ENCODE measurements around the gene SLC7A7.
A peak's percentile ranks its signal among the peaks of the same experiment; 100 is the strongest.

The SLC7A7 gene

DNA sequence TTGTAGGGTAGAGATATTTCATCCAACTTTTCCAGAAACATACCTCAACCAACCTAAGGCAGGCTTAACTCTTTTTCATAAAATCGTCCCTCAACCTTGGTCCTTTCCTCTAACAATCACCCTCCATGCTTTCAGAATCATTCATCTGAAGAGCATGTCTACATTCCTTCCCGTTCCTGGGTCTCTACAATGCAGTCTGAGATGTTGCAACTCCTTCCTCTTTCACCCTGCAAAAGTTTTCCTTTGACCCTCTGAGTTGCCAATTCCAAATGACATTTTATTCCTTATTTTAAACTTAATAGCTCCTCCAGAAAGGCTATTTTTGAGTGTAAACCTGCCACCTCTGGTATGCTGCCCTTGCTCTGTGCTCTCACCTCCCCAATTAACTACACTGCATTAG, 16.7 kb downstream of the SLC7A7 start:
- H4K8ac ChIP-seq (ENCODE audit: low read depth, low read length) = no peak overlapping the region
- H3K4ac ChIP-seq (ENCODE audit: low read depth, low read length) = no peak overlapping the region
- no peak overlapping the region for H2BK120ac ChIP-seq (ENCODE audit: insufficient read depth, low read length, poor library complexity)
- no peak overlapping the region for H2AFZ ChIP-seq (ENCODE audit: insufficient read depth, low read length, poor library complexity)
- no peak overlapping the region for H2BK12ac ChIP-seq (ENCODE audit: low read length)
- WGBS (ENCODE audit: extremely low coverage, insufficient coverage, insufficient read length) = no CpG with 5 or more reads among the region's 2 CpGs
- H3K79me1 ChIP-seq (ENCODE audit: low read length) = peaks cover 2% of the 10 kb centered on the region
- no peak overlapping the region for H2BK5ac ChIP-seq (ENCODE audit: low read depth, low read length, poor library complexity)
- H3K18ac ChIP-seq (ENCODE audit: low read length) = no peak overlapping the region
- H3K14ac ChIP-seq (ENCODE audit: low read length) = no peak overlapping the region
- no peaks in the 10 kb centered on the region for H3K36me3 ChIP-seq (ENCODE audit: control insufficient read depth in 1 of 2, insufficient read depth in 2 of 2, low read length in 2 of 2)
- no peak overlapping the region for H3K23ac ChIP-seq (ENCODE audit: low read length)
- H2AK5ac ChIP-seq (ENCODE audit: low read length) = no peak overlapping the region
- peaks cover 2% of the 10 kb centered on the region for H3K9me3 ChIP-seq (ENCODE audit: insufficient read depth, low read depth, low read length)
- H4K12ac ChIP-seq (ENCODE audit: low read depth, low read length) = no peak overlapping the region
- H3K4me2 ChIP-seq (ENCODE audit: low read length) = no peak overlapping the region
- H4K91ac ChIP-seq (ENCODE audit: low read depth, low read length) = no peak overlapping the region
- DNase-seq = peak in 1 of 2 donors; percentile 58
- no peak overlapping the region for H3K4me3 ChIP-seq (ENCODE audit: low read depth, low read length)
- H3K27me3 ChIP-seq (ENCODE audit: insufficient read depth, low read length) = no peaks in the 10 kb centered on the region
- peaks cover 5 to 12% of the 10 kb centered on the region in 2 experiments for H3K4me1 ChIP-seq (ENCODE audit: control insufficient read depth in 1 of 2, insufficient read depth in 2 of 2, low read length in 2 of 2)
- no peaks in the 10 kb centered on the region for H3K79me2 ChIP-seq (ENCODE audit: control insufficient read depth, insufficient read depth, low read length, poor library complexity)
- no peak overlapping the region for H3K9ac ChIP-seq (ENCODE audit: low read length)
- no peak overlapping the region for H3K27ac ChIP-seq (ENCODE audit: low read depth, low read length)

DNA sequence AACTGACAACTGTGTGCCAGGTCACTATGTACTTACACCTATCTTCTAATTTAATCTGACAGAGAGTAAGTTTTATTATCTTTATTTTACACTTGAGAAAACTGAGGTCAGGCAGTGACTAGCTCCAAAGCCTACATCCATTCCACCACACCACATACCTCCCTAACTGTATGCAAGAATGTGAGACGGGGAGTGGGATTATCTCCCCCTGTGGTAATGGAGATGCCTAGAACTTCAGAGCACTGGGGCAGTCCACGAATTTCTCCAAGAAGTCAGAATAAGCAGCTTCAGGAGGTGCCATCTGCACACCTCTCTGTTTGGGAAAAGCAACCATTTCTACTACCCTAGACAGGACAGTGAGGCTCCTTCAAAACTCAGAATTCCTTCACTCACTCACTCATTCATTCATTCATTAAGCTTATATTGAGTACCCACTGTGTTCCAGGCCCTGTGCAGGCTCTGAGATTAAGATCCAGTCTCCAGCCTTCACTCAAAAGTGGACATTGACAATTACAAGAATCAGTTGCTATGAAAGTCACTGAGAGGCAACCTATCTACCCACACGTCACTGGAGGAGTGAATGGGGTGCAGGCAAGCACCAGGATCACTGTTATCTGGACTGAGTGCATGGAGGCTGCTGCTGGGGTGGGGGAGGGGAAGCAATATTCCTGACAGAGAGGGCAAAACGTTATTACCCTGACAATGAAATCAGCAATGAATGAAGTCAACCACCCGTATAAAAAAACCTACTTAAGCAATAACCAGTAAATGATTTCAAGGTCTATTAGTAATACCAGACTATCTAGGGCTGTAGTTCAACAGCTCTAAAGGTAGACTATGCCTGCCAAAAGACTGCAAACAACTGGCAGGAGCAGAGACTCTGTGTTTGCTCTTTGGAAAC, 18.0 kb downstream of the SLC7A7 start:
- Histone ChIP-seq H3K36me3 (ENCODE audit: control insufficient read depth in 1 of 2, insufficient read depth in 2 of 2, low read length in 2 of 2) (no peaks in the 10 kb centered on the region), H3K79me2 (ENCODE audit: control insufficient read depth, insufficient read depth, low read length, poor library complexity) (no peaks in the 10 kb centered on the region), H3K14ac (ENCODE audit: low read length) (no peak overlapping the region), H3K4me1 (ENCODE audit: control insufficient read depth in 1 of 2, insufficient read depth in 2 of 2, low read length in 2 of 2) (peaks cover 5 to 11% of the 10 kb centered on the region in 2 experiments), H4K12ac (ENCODE audit: low read depth, low read length) (no peak overlapping the region), H3K27me3 (ENCODE audit: insufficient read depth, low read length) (no peaks in the 10 kb centered on the region), H2AFZ (ENCODE audit: insufficient read depth, low read length, poor library complexity) (no peak overlapping the region), H3K23ac (ENCODE audit: low read length) (no peak overlapping the region), H2AK5ac (ENCODE audit: low read length) (no peak overlapping the region), H3K4ac (ENCODE audit: low read depth, low read length) (no peak overlapping the region), H3K4me3 (ENCODE audit: low read depth, low read length) (no peak overlapping the region), H3K79me1 (ENCODE audit: low read length) (peaks cover 4% of the 10 kb centered on the region), H4K91ac (ENCODE audit: low read depth, low read length) (no peak overlapping the region), H2BK120ac (ENCODE audit: insufficient read depth, low read length, poor library complexity) (no peak overlapping the region), H3K27ac (ENCODE audit: low read depth, low read length) (no peak overlapping the region), H2BK5ac (ENCODE audit: low read depth, low read length, poor library complexity) (no peak overlapping the region), H3K9me3 (ENCODE audit: insufficient read depth, low read depth, low read length) (peaks cover 2% of the 10 kb centered on the region), H3K9ac (ENCODE audit: low read length) (no peak overlapping the region), H3K18ac (ENCODE audit: low read length) (no peak overlapping the region), H3K4me2 (ENCODE audit: low read length) (no peak overlapping the region), H2BK12ac (ENCODE audit: low read length) (no peak overlapping the region), H4K8ac (ENCODE audit: low read depth, low read length) (no peak overlapping the region)
- no peak for DNase-seq
- no CpG with 5 or more reads among the region's 5 CpGs for WGBS (ENCODE audit: extremely low coverage, insufficient coverage, insufficient read length)

DNA sequence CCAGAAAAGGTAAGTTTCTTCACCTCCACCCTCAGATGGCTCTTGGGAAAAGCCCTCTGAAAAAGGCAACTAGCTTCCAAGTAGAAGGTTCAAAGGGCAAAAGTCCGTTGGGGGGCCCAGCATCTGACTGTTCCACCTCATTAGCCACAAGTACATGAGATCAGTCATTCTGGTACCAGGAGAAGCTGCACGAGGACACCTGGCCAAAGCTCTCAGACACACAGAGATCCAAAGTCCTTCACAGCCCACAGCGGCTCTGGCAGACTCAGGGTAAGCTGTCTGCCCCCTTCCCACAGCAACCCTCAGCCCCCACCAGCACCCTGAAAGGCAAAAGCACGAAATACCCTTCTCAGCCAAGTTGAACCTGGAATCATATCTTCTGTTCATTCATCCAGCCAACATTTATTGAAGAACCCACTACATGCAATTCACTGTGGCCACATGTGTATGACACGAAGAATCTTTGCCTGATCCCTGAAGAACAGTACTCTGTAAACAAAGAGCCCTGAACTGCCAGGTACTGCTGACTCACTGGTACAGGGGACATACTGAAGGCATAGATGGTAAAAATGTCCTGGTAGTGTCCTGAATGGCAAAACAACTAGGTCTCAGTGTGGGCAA, 19.0 kb downstream of the SLC7A7 start:
- Histone ChIP-seq H3K23ac (ENCODE audit: low read length) (no peak overlapping the region), H3K14ac (ENCODE audit: low read length) (peak overlapping the region; percentile 24), H3K27ac (ENCODE audit: low read depth, low read length) (no peak overlapping the region), H3K4me3 (ENCODE audit: low read depth, low read length) (no peak overlapping the region), H3K9me3 (ENCODE audit: insufficient read depth, low read depth, low read length) (peaks cover 2% of the 10 kb centered on the region), H3K4me1 (ENCODE audit: control insufficient read depth in 1 of 2, insufficient read depth in 2 of 2, low read length in 2 of 2) (peaks cover 5 to 14% of the 10 kb centered on the region in 2 experiments), H3K9ac (ENCODE audit: low read length) (no peak overlapping the region), H3K79me1 (ENCODE audit: low read length) (peaks cover 8% of the 10 kb centered on the region), H4K91ac (ENCODE audit: low read depth, low read length) (no peak overlapping the region), H3K79me2 (ENCODE audit: control insufficient read depth, insufficient read depth, low read length, poor library complexity) (no peaks in the 10 kb centered on the region), H3K4me2 (ENCODE audit: low read length) (no peak overlapping the region), H4K12ac (ENCODE audit: low read depth, low read length) (no peak overlapping the region), H3K36me3 (ENCODE audit: control insufficient read depth in 1 of 2, insufficient read depth in 2 of 2, low read length in 2 of 2) (no peaks in the 10 kb centered on the region), H2BK120ac (ENCODE audit: insufficient read depth, low read length, poor library complexity) (peak overlapping the region; percentile 50), H4K8ac (ENCODE audit: low read depth, low read length) (no peak overlapping the region), H3K27me3 (ENCODE audit: insufficient read depth, low read length) (no peaks in the 10 kb centered on the region), H2BK12ac (ENCODE audit: low read length) (peak overlapping the region; percentile 84), H2AK5ac (ENCODE audit: low read length) (peak overlapping the region; percentile 18), H2AFZ (ENCODE audit: insufficient read depth, low read length, poor library complexity) (no peak overlapping the region), H3K4ac (ENCODE audit: low read depth, low read length) (peak overlapping the region; percentile 15), H2BK5ac (ENCODE audit: low read depth, low read length, poor library complexity) (no peak overlapping the region), H3K18ac (ENCODE audit: low read length) (no peak overlapping the region)
- DNase-seq = no peak
- WGBS (ENCODE audit: extremely low coverage, insufficient coverage, insufficient read length) = no CpG with 5 or more reads among the region's 5 CpGs

DNA sequence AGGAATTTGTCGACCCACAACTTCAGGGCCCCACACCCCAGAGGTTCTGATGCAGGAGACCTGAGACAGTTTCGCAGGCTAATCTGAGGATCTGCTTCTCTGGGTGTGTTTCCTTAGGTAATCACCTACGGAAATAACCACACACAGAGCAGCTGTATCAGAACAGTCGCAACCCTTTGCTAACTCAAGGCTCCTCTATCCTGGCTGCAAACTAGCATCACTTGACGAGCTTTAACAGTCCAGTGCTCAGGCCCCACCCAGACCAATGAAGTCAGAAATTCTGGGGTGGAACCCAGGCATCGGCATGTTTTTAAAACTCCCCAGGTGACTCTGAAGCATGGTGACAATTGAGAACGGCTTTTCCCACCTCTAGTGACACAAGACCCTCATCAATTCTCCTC, 20.7 kb downstream of the SLC7A7 start:
- H2BK120ac ChIP-seq (ENCODE audit: insufficient read depth, low read length, poor library complexity) = no peak overlapping the region
- no peak overlapping the region for H3K4ac ChIP-seq (ENCODE audit: low read depth, low read length)
- H2AFZ ChIP-seq (ENCODE audit: insufficient read depth, low read length, poor library complexity) = no peak overlapping the region
- peaks cover 11% of the 10 kb centered on the region for H3K79me1 ChIP-seq (ENCODE audit: low read length)
- no peak overlapping the region for H3K4me2 ChIP-seq (ENCODE audit: low read length)
- H4K12ac ChIP-seq (ENCODE audit: low read depth, low read length) = no peak overlapping the region
- H3K18ac ChIP-seq (ENCODE audit: low read length) = no peak overlapping the region
- no peak overlapping the region for H4K91ac ChIP-seq (ENCODE audit: low read depth, low read length)
- no peak overlapping the region for H3K9ac ChIP-seq (ENCODE audit: low read length)
- H3K27me3 ChIP-seq (ENCODE audit: insufficient read depth, low read length) = no peaks in the 10 kb centered on the region
- WGBS (ENCODE audit: extremely low coverage, insufficient coverage, insufficient read length) = no CpG with 5 or more reads among the region's 7 CpGs
- no peak overlapping the region for H3K23ac ChIP-seq (ENCODE audit: low read length)
- no peaks in the 10 kb centered on the region for H3K36me3 ChIP-seq (ENCODE audit: control insufficient read depth in 1 of 2, insufficient read depth in 2 of 2, low read length in 2 of 2)
- no peak overlapping the region for H3K4me3 ChIP-seq (ENCODE audit: low read depth, low read length)
- H3K27ac ChIP-seq (ENCODE audit: low read depth, low read length) = no peak overlapping the region
- no peak overlapping the region for H2BK5ac ChIP-seq (ENCODE audit: low read depth, low read length, poor library complexity)
- peaks cover 8 to 22% of the 10 kb centered on the region in 2 experiments for H3K4me1 ChIP-seq (ENCODE audit: control insufficient read depth in 1 of 2, insufficient read depth in 2 of 2, low read length in 2 of 2)
- no peaks in the 10 kb centered on the region for H3K79me2 ChIP-seq (ENCODE audit: control insufficient read depth, insufficient read depth, low read length, poor library complexity)
- no peak for DNase-seq
- H2AK5ac ChIP-seq (ENCODE audit: low read length) = no peak overlapping the region
- no peak overlapping the region for H4K8ac ChIP-seq (ENCODE audit: low read depth, low read length)
- H3K9me3 ChIP-seq (ENCODE audit: insufficient read depth, low read depth, low read length) = no peaks in the 10 kb centered on the region
- no peak overlapping the region for H3K14ac ChIP-seq (ENCODE audit: low read length)
- no peak overlapping the region for H2BK12ac ChIP-seq (ENCODE audit: low read length)

Measured in trophoblast cell (in vitro differentiated cells and primary cell).